GM12874 (cell line): ENCODE results near the gene STING1.

Experiments
- CTCF ChIP-seq: IDR thresholded peaks from 2 replicates; pipeline ENCODE4 v1.5.1; 2011; ENCODE audit warnings: low read depth, mild to moderate bottlenecking, control low read depth, low read length, moderate library complexity; ENCODE audit not compliant: insufficient read depth

Gene STING1

GRCh38 chr5:139494256-139494655 lies 11.7 kb upstream of the STING1 start:
- no peak for TF ChIP-seq CTCF

- no peak for TF ChIP-seq CTCF
Measured at GRCh38 chr5:139492700-139493192, 10.2 kb upstream of the STING1 start.

GRCh38 chr5:139488260-139488659 lies 5.7 kb upstream of the STING1 start:
- no peak for TF ChIP-seq CTCF

GRCh38 chr5:139486201-139486600 lies 3.6 kb upstream of the STING1 start:
- TF ChIP-seq CTCF = no peak

- peak; percentile 20; the same call in 1 of the 2 replicates for TF ChIP-seq CTCF
Measured at GRCh38 chr5:139481580-139482049, 943 bp downstream of the STING1 start.

- no peak for TF ChIP-seq CTCF
Measured at GRCh38 chr5:139481122-139481533, 1.4 kb downstream of the STING1 start.

- TF ChIP-seq CTCF = no peak
Measured at GRCh38 chr5:139475865-139476617, 6.5 kb downstream of the STING1 start.
